Measurements from ENCODE around the gene NR1H4. TPM values are rescaled to one million over a fixed set of nuclear protein-coding genes. Genes with fewer than 3 reads are reported as not detected.

Gene NR1H4
- total and polyA plus RNA-seq, 2 of the 13 experiments (the other 11 are each of a cell fraction or from before 2014, with no cell fraction given), result 27.3 to 114 TPM

DNA sequence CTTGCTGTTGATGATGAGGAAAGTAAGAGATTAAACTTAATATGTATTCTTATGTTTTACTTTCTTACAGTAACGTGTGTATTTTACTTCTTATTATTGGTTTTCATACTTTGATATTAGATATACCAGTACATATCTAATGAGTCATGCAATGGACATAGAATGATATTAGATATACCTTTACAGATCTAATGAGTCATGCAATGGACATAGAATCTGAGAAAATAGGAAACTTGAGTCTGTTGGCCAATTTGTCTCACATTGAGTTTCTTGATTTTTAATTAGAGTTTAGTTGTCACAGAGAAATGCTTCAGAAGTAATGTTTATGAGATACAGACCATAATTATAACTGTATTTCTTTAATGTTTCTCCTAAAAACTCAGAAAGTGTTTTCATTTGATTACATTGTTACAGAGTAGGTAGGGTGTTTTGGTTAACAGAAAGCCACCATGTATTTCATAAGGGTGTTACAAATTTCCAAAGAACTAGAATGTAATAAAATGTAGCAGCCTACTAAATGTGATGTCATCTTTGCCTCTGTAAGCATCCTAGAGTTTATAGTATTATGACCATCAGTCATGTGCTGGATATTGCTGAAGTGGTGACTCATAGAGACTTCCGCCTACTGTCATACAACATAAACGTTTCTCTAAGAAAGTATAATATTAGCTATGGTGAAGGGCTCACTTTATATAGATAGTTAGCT lies 102.8 kb downstream of the NR1H4 start:
- Histone ChIP-seq H3K79me2 (ENCODE audit: insufficient read depth, low read length) (peaks cover 69% of the 10 kb centered on the region), H3K9ac (ENCODE audit: insufficient read depth, low read depth, low read length) (no peak overlapping the region), H3K27ac (ENCODE audit: extremely low read length, insufficient read depth, low read length) (no peak overlapping the region), H4K20me1 (ENCODE audit: insufficient read depth, low read length) (no peaks in the 10 kb centered on the region), H3K4me1 (ENCODE audit: insufficient read depth, low read length) (peaks cover 37% of the 10 kb centered on the region), H3K4me3 (replicated peaks in 1 of 3; ENCODE audit: insufficient read depth in 1 of 3, low read depth in 2 of 3, low read length in 3 of 3) (no peak overlapping the region), H2AFZ (ENCODE audit: low read length) (no peak overlapping the region), H3K27me3 (ENCODE audit: control insufficient read depth in 1 of 2, insufficient read depth in 2 of 2, low read length in 2 of 2) (peaks cover 0 to 4% of the 10 kb centered on the region in 2 experiments; a peak in 1 of 5 replicates), H3K9me3 (ENCODE audit: low read length) (no peaks in the 10 kb centered on the region), H3K36me3 (replicated peaks in 1 of 2; ENCODE audit: control insufficient read depth in 1 of 2, insufficient read depth in 2 of 2, low read length in 2 of 2) (no peaks in the 10 kb centered on the region), H3K4me2 (ENCODE audit: low read depth, low read length) (no peak overlapping the region)
- no TSS peak for BruUV-seq (replicated peaks)
- in situ Hi-C loops (cut with HindIII; ENCODE audit: extremely low pct_ligation_motif_present, low pct_unique_long_range_greater_than_20kb), result no loop called here
- DNase-seq (ENCODE audit: low spot score) (no peak), ATAC-seq (no peak), FAIRE-seq (no peak)
- POLR2A ChIA-PET, result no interaction called here
- intact Hi-C loops (cut with micrococcal nuclease; ENCODE audit: unreplicated experiment), result no loop called here
- TF ChIP-seq CREB1 (IDR thresholded peaks at IDR 0.05), result peak; percentile 64
- TF ChIP-seq CREB1 (CRISPR knock-in tag; IDR thresholded peaks at IDR 0.05), result no peak
- TF ChIP-seq ATF7 (IDR thresholded peaks at IDR 0.05), result 0 out of 2 replicates have a peak, but pooled peaks have one; percentile 33
- TF ChIP-seq ATF7 (CRISPR knock-in tag; IDR thresholded peaks at IDR 0.05), result no peak
- no peak for TF ChIP-seq ZNF564 (CRISPR knock-in tag; IDR thresholded peaks at IDR 0.05)
- TF ChIP-seq SMARCC2 (IDR thresholded peaks at IDR 0.05), result no peak
- no peak for TF ChIP-seq TOPORS (CRISPR knock-in tag; IDR thresholded peaks at IDR 0.05)
- WGBS (ENCODE audit: low lambda C conversion rate), result 82% methylated on average over 3 of the region's 3 CpGs
- CTCF ChIA-PET (ENCODE audit: low intra/inter-chr PET ratio, low total read pairs), result no interaction called here

DNA sequence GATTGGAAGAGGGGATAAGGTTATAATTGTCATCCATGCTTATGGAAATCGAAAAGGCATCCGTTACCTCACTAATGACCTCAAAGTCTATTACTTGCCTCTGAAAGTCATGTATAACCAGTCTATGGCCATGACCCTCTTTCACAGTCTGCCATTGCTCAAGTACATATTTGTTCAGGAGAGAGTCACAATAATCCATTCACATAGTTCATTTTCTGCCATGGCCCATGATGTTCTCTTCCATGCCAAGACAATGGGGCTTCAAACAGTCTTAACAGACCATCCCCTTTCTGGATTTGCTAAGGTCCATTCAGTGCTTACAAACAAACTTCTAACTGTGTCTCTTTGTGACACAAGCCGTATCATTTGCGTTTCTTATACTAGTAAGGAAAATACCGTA lies 105.3 kb downstream of the NR1H4 start:
- 100% methylated on average over 5 of the region's 5 CpGs for WGBS (ENCODE audit: low lambda C conversion rate)
- in situ Hi-C loops (cut with HindIII; ENCODE audit: extremely low pct_ligation_motif_present, low pct_unique_long_range_greater_than_20kb), result no loop called here
- H3K4me3 ChIP-seq (replicated peaks in 1 of 3; ENCODE audit: insufficient read depth in 1 of 3, low read depth in 2 of 3, low read length in 3 of 3), result no peak overlapping the region
- no peaks in the 10 kb centered on the region for H4K20me1 ChIP-seq (ENCODE audit: insufficient read depth, low read length)
- H3K9me3 ChIP-seq (ENCODE audit: low read length), result peaks cover 7% of the 10 kb centered on the region; the same call in 1 of the 2 replicates
- no peak overlapping the region for H2AFZ ChIP-seq (ENCODE audit: low read length)
- intact Hi-C loops (cut with micrococcal nuclease; ENCODE audit: unreplicated experiment), result no loop called here
- H3K4me2 ChIP-seq (ENCODE audit: low read depth, low read length), result no peak overlapping the region
- TF ChIP-seq, protein P1, sequence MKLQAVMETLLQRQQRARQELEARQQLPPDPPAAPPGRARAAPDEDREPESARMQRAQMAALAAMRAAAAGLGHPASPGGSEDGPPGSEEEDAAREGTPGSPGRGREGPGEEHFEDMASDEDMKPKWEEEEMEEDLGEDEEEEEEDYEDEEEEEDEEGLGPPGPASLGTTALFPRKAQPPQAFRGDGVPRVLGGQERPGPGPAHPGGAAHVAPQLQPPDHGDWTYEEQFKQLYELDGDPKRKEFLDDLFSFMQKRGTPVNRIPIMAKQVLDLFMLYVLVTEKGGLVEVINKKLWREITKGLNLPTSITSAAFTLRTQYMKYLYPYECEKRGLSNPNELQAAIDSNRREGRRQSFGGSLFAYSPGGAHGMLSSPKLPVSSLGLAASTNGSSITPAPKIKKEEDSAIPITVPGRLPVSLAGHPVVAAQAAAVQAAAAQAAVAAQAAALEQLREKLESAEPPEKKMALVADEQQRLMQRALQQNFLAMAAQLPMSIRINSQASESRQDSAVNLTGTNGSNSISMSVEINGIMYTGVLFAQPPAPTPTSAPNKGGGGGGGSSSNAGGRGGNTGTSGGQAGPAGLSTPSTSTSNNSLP (IDR thresholded peaks at IDR 0.05; ENCODE audit: low read depth, low read length), result no peak
- TF ChIP-seq HOMEZ (CRISPR knock-in tag; IDR thresholded peaks at IDR 0.05; ENCODE audit: low read depth) (peak; percentile 77; the same call in 1 of the 2 replicates), ZNF644 (CRISPR knock-in tag; IDR thresholded peaks at IDR 0.05; ENCODE audit: low read depth) (peak; percentile 53; the same call in 1 of the 2 replicates), RARA (CRISPR knock-in tag; IDR thresholded peaks at IDR 0.05) (0 out of 2 replicates have a peak, but pooled peaks have one; percentile 18)
- no peaks in the 10 kb centered on the region for H3K36me3 ChIP-seq (replicated peaks in 1 of 2; ENCODE audit: control insufficient read depth in 1 of 2, insufficient read depth in 2 of 2, low read length in 2 of 2)
- no peaks in the 10 kb centered on the region; a peak in 1 of 5 replicates for H3K27me3 ChIP-seq (ENCODE audit: control insufficient read depth in 1 of 2, insufficient read depth in 2 of 2, low read length in 2 of 2)
- peaks cover 28% of the 10 kb centered on the region for H3K4me1 ChIP-seq (ENCODE audit: insufficient read depth, low read length)
- no TSS peak for BruUV-seq (replicated peaks)
- H3K27ac ChIP-seq (ENCODE audit: extremely low read length, insufficient read depth, low read length), result no peak overlapping the region
- DNase-seq (ENCODE audit: low spot score), result peak; percentile 15
- FAIRE-seq, result no peak
- ChIA-PET POLR2A (no interaction called here), CTCF (ENCODE audit: low intra/inter-chr PET ratio, low total read pairs) (no interaction called here)
- ATAC-seq, result no peak
- H3K79me2 ChIP-seq (ENCODE audit: insufficient read depth, low read length), result peaks cover 77% of the 10 kb centered on the region
- no peak overlapping the region for H3K9ac ChIP-seq (ENCODE audit: insufficient read depth, low read depth, low read length)
